ENCODE results near the gene AZIN2. TPM values are rescaled to one million over a fixed set of nuclear protein-coding genes. Genes with fewer than 3 reads are reported as not detected.

Gene AZIN2
- polyA plus RNA-seq, 1 experiment, result 6.4 TPM

DNA sequence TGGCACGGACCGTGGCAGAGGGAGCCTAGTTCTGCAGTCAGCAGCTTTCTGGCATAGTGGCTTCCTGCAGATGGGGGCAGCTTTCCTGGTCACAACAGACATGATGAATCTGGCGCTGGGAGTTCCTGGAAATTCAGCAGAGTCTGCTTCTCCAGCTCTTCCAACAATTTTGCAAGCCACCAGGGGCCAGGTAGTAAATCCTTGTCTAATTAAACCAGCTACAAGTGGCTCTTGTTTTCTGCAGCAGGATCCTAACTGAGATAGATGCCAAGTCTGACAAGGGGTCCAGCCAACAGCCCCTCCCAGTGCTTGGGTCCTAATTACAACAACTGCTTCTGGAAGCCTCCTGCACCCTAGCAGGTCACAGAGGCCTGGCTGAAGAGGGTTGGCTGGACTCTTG, 65.0 kb downstream of the AZIN2 start:
- Histone ChIP-seq H3K27me3 (ENCODE audit: control insufficient read depth, insufficient read depth, low read length) (no peaks in the 10 kb centered on the region), H3K4me3 (ENCODE audit: low read depth, low read length) (no peak overlapping the region), H3K36me3 (ENCODE audit: control insufficient read depth, insufficient read depth, low read length) (peaks cover 6% of the 10 kb centered on the region)
- TF ChIP-seq, protein P1, sequence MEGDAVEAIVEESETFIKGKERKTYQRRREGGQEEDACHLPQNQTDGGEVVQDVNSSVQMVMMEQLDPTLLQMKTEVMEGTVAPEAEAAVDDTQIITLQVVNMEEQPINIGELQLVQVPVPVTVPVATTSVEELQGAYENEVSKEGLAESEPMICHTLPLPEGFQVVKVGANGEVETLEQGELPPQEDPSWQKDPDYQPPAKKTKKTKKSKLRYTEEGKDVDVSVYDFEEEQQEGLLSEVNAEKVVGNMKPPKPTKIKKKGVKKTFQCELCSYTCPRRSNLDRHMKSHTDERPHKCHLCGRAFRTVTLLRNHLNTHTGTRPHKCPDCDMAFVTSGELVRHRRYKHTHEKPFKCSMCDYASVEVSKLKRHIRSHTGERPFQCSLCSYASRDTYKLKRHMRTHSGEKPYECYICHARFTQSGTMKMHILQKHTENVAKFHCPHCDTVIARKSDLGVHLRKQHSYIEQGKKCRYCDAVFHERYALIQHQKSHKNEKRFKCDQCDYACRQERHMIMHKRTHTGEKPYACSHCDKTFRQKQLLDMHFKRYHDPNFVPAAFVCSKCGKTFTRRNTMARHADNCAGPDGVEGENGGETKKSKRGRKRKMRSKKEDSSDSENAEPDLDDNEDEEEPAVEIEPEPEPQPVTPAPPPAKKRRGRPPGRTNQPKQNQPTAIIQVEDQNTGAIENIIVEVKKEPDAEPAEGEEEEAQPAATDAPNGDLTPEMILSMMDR (IDR thresholded peaks at IDR 0.05; ENCODE audit: insufficient read depth, low read depth, low read length), result no peak
- DNase-seq (ENCODE audit: low read depth), result no peak
- POLR2A ChIA-PET, result no interaction called here
- CTCF ChIA-PET, result interaction anchor here (1.0 to 2.2 kb wide), 5 partner anchors 12 to 73 kb away, joined by 3 to 5 read pairs (median 4); no protein-coding TSS in a partner anchor

DNA sequence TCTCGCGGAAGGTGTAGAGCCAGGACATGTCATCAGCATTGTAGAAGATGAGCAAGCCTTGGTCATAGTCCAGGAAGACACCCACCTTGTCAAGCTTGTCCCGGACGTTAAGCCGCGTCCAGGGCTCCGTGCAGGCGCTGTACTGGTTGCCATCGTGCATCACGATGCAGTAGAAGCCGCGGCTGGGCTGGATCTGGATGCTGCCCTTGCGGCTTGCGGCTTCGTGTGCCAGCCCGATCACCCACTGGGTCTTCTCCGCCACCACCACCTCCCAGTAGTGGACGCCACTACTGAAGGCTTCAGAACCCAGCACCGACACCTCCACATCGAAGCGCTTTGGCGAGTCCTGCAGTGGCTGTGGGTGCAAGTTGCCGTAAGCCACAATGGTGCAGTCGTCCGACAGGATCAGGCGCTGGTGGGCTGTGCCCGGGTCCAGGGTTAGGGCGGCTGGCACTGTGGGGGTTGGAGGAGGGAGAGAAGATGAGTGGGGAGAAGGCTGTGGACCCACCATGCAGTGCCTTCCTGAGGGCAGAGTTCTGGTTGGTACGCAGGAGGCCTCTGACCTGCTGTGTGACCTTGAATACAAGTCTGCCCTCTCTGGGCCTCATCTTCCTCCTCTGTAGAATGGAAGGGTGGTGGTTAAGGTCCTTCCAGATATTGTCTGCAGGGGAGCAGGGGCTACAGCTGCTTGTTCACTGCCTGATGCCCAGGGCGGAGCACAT, 66.5 kb downstream of the AZIN2 start:
- CTCF ChIA-PET, result interaction anchor here (0.5 to 2.2 kb wide), 7 partner anchors 10 to 60 kb away, joined by 3 to 9 read pairs (median 5); partner anchors contain the start of gene TRIM62
- POLR2A ChIA-PET, result no interaction called here
- peaks cover 12% of the 10 kb centered on the region for H3K36me3 ChIP-seq (ENCODE audit: control insufficient read depth, insufficient read depth, low read length)

DNA sequence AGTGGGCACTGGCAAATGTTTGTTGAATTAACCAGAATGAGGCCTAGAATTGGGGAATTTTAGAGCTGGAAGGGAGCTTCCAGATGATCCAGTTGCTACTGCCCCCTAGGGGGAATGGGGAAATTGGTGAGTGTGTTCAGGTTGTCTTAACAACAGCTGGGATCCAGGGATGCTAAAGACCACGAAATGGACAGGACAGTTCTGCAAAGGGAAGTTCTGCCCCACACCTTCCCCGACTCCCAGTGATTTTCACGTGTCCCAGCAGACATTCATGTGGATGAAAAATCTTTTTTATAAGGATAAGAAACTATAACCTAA, 67.0 kb downstream of the AZIN2 start:
- TF ChIP-seq, protein P1 (IDR thresholded peaks at IDR 0.05; ENCODE audit: insufficient read depth, low read depth, low read length), result peak; percentile 52
- Histone ChIP-seq H3K27me3 (ENCODE audit: control insufficient read depth, insufficient read depth, low read length) (no peaks in the 10 kb centered on the region), H3K4me3 (ENCODE audit: low read depth, low read length) (no peak overlapping the region), H3K36me3 (ENCODE audit: control insufficient read depth, insufficient read depth, low read length) (peaks cover 12% of the 10 kb centered on the region)
- DNase-seq (ENCODE audit: low read depth), result no peak
- ChIA-PET POLR2A (no interaction called here), CTCF (interaction anchor here (0.5 to 2.2 kb wide), 6 partner anchors 10 to 60 kb away, joined by 3 to 9 read pairs (median 5); partner anchors contain the start of gene TRIM62)

More for the DNA sequence above, 66.5 kb downstream of the AZIN2 start:
- DNase-seq (ENCODE audit: low read depth), result no peak
- no peaks in the 10 kb centered on the region for H3K27me3 ChIP-seq (ENCODE audit: control insufficient read depth, insufficient read depth, low read length)
- TF ChIP-seq, protein P1 (IDR thresholded peaks at IDR 0.05; ENCODE audit: insufficient read depth, low read depth, low read length), result no peak
- no peak overlapping the region for H3K4me3 ChIP-seq (ENCODE audit: low read depth, low read length)

DNA sequence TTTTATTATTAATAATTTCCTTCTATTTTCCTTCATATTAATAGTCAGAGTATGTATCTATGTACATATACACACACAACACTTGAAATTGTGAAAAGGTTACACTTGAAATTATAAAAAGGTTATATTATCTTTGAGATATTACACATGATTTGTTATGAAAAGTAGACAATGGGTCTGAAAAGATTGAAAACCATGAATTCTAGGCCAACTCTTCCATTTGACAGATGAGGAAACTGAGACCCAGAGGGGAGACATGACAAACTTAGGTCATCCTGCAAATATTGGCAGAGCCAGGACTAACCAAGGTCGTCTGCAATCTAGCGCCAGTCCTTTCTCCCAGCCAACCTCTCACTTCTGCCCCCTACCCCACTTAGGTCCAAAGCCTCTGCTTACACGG, 67.7 kb downstream of the AZIN2 start:
- ChIA-PET POLR2A (no interaction called here), CTCF (interaction anchor here (0.7 to 1.0 kb wide), 2 partner anchors 14 to 21 kb away, joined by 3 to 5 read pairs; no protein-coding TSS in a partner anchor)
- Histone ChIP-seq H3K4me3 (ENCODE audit: low read depth, low read length) (no peak overlapping the region), H3K27me3 (ENCODE audit: control insufficient read depth, insufficient read depth, low read length) (no peaks in the 10 kb centered on the region), H3K36me3 (ENCODE audit: control insufficient read depth, insufficient read depth, low read length) (peaks cover 12% of the 10 kb centered on the region)
- TF ChIP-seq, protein P1 (IDR thresholded peaks at IDR 0.05; ENCODE audit: insufficient read depth, low read depth, low read length), result no peak
- no peak for DNase-seq (ENCODE audit: low read depth)

DNA sequence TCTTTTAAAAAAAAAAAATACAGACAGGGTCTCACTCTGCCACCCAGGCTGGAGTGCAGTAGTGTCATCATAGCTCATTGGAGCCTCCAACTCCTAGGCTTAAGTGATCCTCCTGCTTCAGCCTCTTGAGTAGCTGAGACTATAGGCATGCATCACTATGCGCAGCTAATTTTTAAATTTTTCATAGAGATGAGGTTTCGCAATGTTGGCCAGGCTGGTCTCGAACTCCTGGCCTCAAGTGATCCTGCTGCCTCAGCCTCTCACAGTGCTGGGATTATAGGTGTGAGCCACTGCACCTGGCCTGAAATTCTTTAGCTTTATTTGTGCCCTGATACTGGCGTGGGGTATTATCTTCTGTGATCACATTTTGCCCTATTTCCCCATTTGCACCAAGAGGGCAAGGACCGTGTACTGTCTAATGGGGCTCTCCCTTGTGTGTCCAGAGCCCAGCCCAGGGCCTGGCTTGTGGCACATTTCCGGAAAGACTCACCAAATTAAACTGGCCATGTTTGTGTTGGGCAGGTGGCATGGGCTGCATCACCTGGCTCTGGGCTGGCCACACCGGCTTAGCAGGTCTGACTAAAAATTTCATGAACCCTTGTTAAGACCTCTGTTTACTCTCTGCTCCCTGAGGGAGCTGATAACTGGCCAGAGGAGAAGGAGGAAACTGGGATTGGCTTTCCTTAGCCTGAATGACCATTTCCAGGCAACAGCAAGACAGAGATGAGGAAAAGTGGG, 68.7 kb downstream of the AZIN2 start:
- ChIA-PET POLR2A (no interaction called here), CTCF (interaction anchor here (1.6 kb wide), 1 partner anchor 10 kb away, joined by 4 read pairs; no protein-coding TSS in a partner anchor)
- H3K27me3 ChIP-seq (ENCODE audit: control insufficient read depth, insufficient read depth, low read length), result no peaks in the 10 kb centered on the region
- no peak overlapping the region for H3K4me3 ChIP-seq (ENCODE audit: low read depth, low read length)
- TF ChIP-seq, protein P1 (IDR thresholded peaks at IDR 0.05; ENCODE audit: insufficient read depth, low read depth, low read length), result no peak
- no peak for DNase-seq (ENCODE audit: low read depth)
- H3K36me3 ChIP-seq (ENCODE audit: control insufficient read depth, insufficient read depth, low read length), result peaks cover 12% of the 10 kb centered on the region

Data from BJ (cell line).